Stimulated activated CD8-positive, alpha-beta memory T cell treated with anti-CD3 and anti-CD28 coated beads, Interleukin-7, amount 100 ng/mL, for 1 hour (primary cell): ENCODE data around the gene NOS1AP.
"Not testable (repeated sequence)": the region's sequence is repeated elsewhere in the genome, so short reads cannot be mapped to it uniquely, and the experiment has no call there.

Source experiments
- DNase-seq, 2 donors: peaks; one replicate each; pipeline ENCODE4 v3.0.0-alpha.2; 2020; ENCODE audit warnings: low read depth in 2 of 2

NOS1AP gene

DNA sequence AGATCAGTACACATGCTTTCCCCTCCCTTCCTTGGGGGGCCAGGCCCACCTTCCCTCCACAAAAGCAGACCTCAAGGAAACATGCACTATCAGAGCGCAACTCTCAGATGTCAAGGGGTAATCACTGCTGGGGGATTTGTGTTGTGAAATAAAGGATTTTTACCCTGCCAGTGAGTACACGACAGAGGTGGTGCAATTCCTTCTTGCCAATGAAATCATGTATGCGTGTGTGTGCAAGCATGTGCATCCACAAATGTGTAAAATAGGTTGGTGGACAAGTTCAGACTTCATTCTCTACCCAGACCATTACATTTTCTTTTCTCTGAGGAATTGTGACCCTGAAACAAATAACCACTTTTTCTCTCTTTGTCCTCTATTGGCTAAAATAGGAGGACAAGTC, 9.8 kb upstream of the NOS1AP start:
- no peak for DNase-seq

GRCh38 chr1:162060314-162060713, 9.2 kb upstream of the NOS1AP start:
- no peak for DNase-seq

GRCh38 chr1:162062542-162063015, 6.9 kb upstream of the NOS1AP start:
- no peak for DNase-seq

GRCh38 chr1:162065016-162065415, 4.5 kb upstream of the NOS1AP start:
- no peak for DNase-seq

- not testable (repeated sequence) for DNase-seq
Measured at GRCh38 chr1:162066836-162067235, 2.7 kb upstream of the NOS1AP start.

- no peak for DNase-seq
Measured at GRCh38 chr1:162067466-162067865, 2.0 kb upstream of the NOS1AP start.

DNA sequence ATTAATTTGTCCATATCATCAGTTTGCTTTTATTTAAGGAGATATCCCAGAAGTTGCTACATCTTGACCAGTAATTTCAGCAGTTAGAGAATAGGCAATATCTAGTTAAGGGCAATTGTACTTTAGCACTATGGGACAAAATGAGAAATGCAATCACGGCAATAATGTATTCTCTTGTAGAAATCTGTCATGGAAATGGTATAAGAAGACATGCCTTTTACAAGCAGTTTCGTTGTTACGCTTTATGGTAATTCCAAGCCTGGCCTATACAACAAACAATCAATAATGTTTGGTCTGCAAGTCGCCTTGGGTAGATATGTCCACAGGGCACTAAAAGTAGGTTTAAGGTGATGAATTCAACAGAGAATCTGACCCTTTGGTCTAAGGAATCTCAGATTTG, 1.2 kb upstream of the NOS1AP start:
- DNase-seq, result no peak

DNA sequence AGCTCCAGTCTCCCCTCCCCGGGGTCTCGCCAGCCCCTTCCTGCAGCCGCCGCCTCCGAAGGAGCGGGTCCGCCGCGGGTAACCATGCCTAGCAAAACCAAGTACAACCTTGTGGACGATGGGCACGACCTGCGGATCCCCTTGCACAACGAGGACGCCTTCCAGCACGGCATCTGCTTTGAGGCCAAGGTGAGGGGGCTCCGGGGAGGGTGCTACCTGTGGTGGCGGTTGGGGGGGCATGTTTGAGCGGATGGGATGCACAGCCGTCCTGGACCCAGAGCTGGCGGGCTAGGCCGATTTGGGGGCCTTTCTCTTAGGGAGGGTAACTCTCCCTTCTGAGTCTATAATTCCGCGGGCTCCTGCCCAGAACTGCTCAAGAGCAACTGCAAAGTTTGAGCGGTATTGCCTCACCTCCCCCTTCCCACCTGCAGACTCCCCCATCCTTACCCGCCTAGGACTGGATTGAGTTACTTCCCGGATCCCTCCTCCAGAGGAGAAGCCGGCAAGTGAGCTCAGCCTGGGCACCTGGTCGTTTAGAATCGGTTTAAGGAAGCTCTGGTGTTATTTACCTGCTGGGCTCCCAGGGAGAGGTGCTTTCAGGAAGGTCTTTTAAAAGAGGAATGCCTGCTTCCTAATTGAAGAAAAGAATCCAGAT, 730 bp downstream of the NOS1AP start:
- no peak for DNase-seq

DNA sequence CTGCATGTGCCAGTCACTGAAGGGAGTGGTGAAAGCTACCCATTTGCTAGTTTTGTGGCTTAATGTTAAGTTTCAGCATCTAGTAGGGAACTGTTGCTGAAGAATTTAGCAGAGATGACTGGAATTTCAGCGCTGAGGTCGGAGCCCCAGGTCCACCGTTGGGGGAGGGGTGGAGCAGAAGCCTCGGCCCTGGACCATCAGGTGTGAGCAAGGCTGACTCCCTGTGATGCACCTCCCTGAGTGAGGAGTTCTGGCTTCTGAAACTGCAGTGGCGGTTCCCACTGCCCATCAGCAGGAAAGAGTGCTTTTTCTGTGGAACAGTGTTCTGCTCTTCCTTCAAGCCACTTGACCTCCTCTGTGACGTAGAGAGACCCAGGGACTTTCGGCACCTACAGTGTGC, 1.3 kb downstream of the NOS1AP start:
- DNase-seq, result no peak

GRCh38 chr1:162072740-162073139, 3.2 kb downstream of the NOS1AP start:
- no peak for DNase-seq

- DNase-seq, result no peak
Measured at GRCh38 chr1:162074276-162075005, 5.0 kb downstream of the NOS1AP start.

DNA sequence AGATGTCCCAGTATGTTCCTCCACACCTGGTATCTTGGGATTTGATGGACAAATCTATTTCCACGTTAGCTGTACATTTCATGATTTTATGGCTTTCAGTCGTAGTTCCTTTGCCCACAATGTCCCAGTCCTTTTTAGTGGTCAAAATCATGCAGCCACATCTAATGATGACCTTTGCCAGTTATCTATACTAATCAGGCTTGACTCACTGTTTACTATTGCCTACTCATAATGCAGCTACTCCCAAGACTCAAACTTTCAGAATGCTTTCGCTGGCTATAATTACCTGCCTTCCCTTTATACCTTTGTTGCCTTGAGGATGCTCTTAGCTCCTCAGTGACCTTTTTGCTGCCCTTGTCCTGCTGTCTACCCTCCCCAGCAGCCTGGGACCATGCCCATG, 6.4 kb downstream of the NOS1AP start:
- no peak for DNase-seq

- DNase-seq, result no peak
Measured at GRCh38 chr1:162077648-162078299, 8.3 kb downstream of the NOS1AP start.

DNA sequence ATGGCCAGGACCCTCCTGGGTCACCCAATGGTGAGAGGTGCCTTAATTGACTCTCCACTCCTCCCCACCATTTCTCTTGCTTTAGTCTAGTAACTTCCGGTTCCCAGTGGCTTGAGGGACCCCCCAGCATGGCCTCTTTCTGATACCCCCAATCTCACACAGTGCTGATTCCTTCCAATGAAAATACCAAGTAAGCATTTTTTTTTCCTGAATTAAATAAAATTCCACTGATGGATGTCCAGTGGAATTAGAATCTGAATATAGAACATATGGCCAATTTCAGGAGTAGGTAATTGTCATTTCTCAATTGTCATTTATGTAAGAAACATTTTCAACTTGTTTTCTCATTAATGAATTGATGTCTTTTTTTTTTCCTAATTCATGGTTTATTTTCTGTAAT, 9.5 kb downstream of the NOS1AP start:
- DNase-seq, result no peak

GRCh38 chr1:162080472-162081015, 11.1 kb downstream of the NOS1AP start:
- DNase-seq, result no peak

- DNase-seq, result no peak
Measured at GRCh38 chr1:162081316-162081715, 11.8 kb downstream of the NOS1AP start.

DNA sequence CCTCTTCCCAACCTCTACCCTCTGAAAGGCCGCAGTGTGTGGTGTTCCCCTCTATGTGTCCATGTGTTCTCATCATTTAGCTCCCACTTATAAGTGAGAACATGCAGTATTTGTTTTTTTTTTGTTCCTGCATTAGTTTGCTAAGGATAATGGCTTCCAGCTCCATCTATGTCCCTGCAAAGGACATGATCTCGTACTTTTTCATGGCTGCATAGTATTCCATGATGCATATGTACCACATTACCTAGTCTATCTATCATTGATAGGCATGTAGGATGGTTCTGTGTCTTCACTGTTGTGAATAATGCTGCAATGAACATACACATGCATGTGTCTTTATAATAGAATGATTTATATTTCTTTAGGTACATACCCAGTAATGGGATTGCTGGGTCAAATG, 12.6 kb downstream of the NOS1AP start:
- not testable (repeated sequence) for DNase-seq

DNA sequence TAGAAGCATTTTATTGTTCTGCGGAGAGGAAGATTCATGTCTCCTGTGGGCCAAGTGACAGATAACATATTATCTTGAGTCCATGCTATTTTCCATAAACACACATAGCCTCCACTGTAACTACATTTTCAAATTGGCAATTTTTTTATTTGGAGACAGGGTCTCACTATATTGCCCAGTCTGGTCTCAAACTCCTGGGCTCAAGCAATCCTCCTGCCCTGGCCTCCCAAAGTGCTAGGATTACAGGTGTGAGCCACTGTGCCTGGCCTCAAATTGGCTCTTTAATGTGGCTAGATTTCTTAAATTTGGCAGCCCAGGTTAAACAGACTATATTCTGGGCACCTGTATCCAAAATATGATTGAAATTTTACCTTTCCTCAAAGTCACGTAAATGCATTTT, 13.8 kb downstream of the NOS1AP start:
- DNase-seq, result no peak

DNA sequence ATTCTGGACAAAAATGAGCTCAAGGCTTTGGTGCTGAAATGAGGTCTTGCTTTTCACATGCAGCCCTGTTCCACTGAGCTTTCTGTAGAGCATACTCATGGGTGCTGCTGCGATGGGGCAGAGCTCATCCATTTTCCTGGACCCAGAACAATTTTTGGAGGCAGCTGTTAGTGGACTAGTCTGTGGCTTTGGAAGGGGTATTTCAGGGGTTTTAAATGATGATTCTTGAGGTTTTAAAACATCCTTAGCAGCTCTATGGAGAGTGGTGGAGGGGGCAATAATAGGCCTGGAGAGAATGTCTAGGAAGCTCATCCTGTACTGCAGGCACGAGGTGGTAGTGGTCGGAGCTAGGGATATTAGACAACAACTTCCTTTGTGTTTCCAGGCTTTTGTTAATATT, 16.5 kb downstream of the NOS1AP start:
- no peak for DNase-seq

- DNase-seq, result no peak
Measured at GRCh38 chr1:162087111-162087510, 17.6 kb downstream of the NOS1AP start.

GRCh38 chr1:162087574-162087973, 18.1 kb downstream of the NOS1AP start:
- no peak for DNase-seq

DNA sequence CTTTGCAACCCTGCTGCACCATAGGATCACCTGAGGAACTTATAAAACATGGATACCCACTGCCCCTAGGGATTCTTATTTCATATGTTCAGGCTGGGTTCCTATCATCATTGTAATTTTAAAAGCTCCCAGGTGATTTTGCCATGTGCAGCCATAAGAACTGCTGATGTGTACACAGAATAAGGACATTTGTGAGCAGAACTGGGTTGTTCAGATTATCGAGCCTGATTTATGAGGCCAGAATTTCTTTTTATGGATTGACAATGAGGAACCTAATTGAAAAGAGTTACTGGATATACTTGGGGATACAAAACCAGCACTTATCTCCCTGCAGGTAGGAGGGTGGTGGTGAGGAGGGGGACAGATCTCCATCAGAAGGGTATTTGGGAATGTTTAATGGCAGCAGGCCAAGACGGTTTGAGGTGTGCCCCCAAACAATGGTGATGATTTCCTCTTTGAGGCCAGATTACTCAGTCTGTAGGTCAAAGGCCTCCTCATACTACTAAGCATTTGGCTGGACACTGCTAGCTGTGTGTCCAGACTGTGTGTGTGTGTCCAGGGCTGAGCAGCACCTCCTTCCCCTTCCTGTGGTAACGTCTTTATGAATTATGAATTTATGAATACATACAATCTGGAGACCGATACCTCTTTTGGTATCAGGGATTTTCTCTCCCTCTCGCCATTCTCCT, 18.9 kb downstream of the NOS1AP start:
- DNase-seq, result no peak
